CD4-positive, alpha-beta T cell treated with Interleukin-2 at 100 ng/mL for 4 hours (primary cell): Measurements from ENCODE around the gene OLAH.
"Not testable (repeated sequence)": the region's sequence is repeated elsewhere in the genome, so short reads cannot be mapped to it uniquely, and the experiment has no call there.

Experiments used
- DNase-seq: peaks from one replicate; pipeline ENCODE4 v3.0.0-alpha.2; 2020; ENCODE audit warnings: low spot score

Gene OLAH

DNA sequence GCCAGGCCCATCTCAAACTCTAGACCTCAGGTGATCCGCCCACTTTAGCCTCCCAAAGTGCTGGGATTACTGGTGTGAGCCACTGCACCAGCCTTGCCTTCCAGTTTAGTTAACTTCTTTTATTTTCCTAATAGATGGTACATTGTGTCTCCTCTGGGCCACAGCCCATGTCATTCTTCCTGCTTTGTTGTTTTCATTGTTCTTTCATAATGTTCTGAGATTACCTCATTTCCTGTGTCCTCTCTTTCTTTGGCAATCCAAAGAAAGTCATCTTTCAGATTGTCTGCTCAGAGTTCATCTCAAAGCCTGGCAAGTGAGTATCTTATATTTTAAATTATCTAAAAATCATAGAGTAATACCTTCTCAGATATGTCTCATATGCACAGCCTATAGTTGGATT is at the start of gene OLAH:
Gene OLAH (plus strand): TSS at position 270 of the 400 bp plus-strand sequence. CDS start 3,346 bp downstream, outside the sequence.
- DNase-seq: no peak

- no peak for DNase-seq
These were observed 47.7 kb upstream of the OLAH start for GRCh38 chr10:14995964-14996565.

DNA sequence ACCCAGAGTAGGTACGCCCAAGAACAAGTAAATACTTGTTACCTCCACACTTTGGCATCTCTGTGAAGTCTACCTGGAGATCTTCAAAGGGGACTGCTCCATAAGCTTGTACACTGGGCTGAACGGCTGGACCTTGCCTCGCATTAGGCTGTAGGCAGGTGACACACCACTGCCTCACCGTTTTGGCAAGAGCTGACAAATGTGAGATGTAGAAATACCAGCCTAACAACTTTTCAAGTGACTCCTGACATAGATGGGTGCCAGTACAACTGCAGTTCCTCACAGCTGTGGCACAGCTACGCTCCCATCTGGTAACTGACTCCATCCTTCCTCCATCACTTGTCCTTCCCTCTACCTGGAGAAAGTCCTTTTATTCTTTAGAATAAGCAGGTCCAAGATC is 30.2 kb upstream of the OLAH start:
- not testable (repeated sequence) for DNase-seq

- DNase-seq: no peak
These were observed 28.3 kb upstream of the OLAH start for GRCh38 chr10:15015451-15015850.

GRCh38 chr10:15020966-15021365 is 22.8 kb upstream of the OLAH start:
- DNase-seq: not testable (repeated sequence)

- not testable (repeated sequence) for DNase-seq
These were observed 20.7 kb upstream of the OLAH start for GRCh38 chr10:15023079-15023478.

DNA sequence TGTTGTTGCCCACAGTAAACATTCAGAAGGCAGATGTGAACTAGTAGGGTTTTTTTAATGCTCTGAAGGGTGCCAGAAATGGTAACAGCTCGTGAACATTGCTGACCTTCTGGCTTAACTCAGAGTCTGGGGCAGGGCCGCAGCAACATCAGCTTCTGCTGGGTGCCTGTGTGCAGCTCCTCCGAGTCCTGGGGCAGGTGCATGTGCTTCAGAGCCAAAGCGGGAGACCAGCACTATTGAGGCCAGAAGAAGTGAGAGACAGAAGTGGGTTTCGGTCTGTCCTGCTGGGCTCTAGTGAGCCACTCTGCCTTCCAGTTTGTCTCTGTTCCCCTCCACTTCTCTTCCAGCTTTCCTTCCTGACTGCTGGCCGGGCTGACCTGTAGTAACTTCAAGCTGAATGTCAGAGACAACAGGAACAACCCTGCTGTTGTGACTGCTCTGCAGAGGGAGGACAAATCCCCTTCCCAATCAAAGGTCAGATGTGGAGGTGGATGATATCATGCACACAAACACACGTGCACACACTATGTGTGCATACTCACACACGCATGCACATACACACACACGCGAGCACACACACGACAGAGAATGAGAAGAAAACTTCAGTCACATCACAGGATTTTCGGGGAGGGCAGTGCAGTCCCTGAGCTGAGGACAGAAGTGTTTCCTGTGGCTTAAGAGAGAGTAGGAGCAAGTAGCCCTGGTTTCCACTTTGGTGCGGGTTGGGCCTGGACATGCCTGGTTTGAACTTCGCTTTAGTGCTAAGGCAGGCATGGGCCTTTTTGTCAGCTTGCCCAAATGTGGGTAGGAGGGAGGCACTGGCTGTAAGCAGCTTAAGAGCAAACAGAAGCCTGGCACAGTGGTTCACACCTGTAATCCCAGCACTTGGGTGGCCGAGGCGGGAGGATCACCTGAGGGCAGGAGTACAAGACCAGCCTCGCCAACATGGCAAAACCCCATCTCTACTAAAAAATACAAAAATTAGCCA is 19.4 kb upstream of the OLAH start:
- not testable (repeated sequence) for DNase-seq

DNA sequence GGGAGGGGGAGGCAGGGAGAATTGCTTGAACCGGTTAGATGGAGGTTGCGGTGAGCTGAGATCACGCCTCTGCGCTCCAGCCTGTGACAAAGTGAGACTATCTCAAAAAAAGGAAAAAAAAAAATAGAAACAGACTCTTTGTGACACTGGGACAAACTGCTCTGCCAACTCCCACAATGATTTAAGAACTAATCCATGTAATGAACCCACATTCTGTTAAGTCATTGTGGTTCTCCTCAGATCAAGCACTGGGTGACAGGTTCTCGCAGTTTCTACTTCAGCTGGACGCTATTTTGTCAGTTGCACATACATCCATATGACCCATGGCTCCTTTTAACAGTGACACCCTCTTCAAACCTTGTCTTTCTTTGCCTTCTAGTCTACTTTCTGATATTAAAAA is 18.7 kb upstream of the OLAH start:
- DNase-seq: not testable (repeated sequence)

- DNase-seq: no peak
These were observed 16.0 kb upstream of the OLAH start for GRCh38 chr10:15027741-15028140.

DNA sequence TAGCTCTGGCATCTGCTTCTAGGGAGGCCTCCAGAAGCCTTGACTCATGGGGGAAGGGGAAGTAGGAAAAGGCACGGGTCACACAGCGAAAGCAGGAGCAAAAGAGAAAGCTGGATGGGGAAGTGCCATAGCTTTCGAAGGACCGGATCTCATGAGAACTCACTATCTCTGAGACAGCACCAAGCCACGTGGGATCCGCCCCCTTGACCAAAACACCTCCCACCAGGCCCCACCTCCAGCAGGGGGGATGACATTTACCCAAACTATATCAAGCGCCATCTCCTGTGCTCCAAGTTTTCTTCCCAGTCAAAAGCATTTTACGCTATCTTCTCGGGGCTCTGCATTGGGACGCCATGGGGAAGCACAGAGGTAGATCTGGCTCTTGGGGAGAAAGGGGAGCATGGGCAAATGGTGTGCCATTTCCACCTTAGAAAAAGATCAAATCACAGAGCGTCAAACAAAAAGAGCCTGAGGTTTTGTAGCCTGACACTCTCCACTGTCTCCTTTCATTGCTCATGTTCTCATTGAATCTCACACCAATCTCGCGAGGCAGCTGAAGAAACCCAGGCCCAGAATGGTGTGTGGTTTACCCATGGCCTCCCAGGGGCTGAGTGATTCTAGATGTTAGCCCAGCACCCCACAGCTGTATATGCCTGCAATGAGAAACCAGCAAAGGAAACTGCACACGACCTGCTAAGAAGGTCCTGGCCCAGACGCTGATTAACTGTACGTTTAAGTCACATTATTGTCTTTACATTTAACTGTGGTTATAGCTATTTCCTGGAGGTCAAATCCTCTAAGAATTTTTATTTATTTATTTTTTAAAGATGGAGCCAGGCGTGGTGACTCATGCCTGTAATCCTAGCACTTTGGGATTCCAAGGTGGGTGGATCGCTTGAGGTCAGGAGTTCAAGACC is 8.1 kb upstream of the OLAH start:
- no peak for DNase-seq

GRCh38 chr10:15037691-15038090 is 6.1 kb upstream of the OLAH start:
- DNase-seq: no peak

- DNase-seq: no peak
These were observed 5.3 kb upstream of the OLAH start for GRCh38 chr10:15038416-15038815.

GRCh38 chr10:15045380-15045779 is 1.6 kb downstream of the OLAH start:
- no peak for DNase-seq

DNA sequence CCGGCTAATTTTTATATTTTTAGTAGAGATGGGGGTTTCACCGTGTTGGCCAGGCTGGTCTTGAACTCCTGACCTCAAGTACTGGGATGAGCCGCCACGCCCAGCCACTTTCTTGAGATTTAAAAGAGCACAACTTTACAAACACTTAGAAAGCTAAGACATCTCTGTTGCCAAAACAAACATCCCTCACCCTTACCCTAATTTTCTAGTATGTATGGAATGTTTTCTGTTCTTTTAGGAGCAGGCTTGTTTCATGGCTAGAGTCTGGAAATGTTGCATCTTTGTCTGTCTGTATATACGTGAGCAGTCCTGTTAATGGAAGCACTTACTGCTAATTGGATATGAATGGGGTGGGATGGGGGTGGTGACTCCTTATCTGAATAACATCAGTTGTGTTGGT is 2.9 kb downstream of the OLAH start:
- DNase-seq: no peak

- no peak for DNase-seq
These were observed 5.8 kb downstream of the OLAH start for GRCh38 chr10:15049533-15049932.

DNA sequence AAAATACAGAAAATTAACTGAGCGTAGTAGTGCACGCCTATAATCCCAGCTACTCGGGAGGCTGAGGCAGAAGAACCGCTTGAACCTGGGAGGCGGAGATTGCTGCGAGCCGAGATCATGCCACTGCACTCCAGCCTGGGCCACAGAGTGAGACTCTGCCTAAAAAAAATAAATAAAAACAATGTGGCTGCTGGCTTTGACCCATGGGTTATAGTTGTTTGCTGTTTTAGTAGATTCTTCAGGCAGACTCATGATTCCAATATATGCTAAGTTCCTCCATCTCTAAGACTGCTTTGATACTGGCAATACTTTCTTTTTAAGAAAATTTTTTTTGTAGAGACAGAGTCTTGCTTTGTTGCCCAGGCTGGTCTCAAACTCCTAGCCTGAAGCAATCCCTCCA is 8.4 kb downstream of the OLAH start:
- DNase-seq: no peak

DNA sequence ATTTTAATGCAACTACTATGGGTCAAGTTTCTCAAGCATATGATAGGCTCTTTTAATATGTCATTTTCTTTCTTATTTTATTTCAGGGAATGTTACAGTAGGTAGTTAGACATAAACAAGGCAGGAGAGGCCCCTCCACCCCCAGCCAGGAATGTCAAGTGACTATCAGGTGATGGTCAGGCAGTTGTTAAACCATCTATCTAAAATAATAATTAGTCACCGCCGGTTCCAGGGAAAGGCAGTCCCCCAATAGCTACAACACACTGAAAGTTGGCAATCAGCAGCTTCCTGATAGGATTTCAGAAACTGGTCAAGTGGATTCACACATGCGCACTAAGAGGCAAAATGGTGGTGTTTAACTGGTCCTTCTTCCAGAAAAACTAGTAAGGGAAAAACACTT is 9.3 kb downstream of the OLAH start:
- DNase-seq: no peak

DNA sequence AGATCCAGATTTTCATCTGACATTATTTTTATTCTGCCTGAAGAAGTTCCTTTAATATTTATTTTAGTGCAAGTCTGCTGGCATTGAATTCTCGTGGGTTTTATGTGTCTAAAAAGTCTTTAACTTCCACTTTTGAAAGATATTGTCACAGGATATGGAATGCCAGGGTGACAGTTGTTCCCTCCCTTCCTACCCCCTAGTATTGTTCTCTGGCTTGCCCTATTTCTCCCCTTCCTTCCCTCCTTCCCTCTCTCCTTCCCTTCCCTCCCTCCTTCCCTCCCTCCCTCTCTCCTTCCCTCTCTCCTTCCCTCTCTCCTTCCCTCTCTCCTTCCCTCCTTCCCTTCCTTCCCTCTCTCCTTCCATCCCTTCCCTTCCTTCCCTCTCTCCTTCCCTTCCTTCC is 14.9 kb downstream of the OLAH start:
- DNase-seq: no peak

GRCh38 chr10:15059914-15060313 is 16.2 kb downstream of the OLAH start:
- DNase-seq: no peak

DNA sequence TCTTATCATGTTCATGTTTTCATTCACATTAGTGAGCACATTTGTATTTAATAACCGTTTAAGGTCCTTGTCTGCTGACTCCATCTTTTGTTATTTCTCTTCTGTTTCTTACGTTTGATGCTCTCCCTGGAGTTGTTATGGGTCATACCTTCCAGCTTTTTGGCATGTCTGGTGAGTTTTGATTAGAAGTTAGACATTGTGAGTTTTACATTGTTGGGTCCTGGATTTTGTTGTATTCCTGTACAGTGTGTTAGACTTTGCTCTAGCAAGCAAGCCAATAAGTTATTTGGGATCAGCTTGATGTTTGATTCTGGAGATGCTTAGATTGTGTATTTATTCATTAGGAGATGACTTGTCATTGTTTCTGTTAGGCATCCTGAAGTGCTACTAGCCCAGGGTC is 16.9 kb downstream of the OLAH start:
- DNase-seq: no peak

GRCh38 chr10:15067154-15067553 is 23.4 kb downstream of the OLAH start:
- DNase-seq: no peak

GRCh38 chr10:15068802-15069201 is 25.1 kb downstream of the OLAH start:
- DNase-seq: no peak
